DOHH2 (cell line): ENCODE results near the gene MRC1.

Experiments
- CTCF ChIP-seq: fragments of 200-600 bp; sonication (generic); IDR thresholded peaks from one replicate; pipeline ENCODE4 v1.5.1; 2014; ENCODE audit warnings: antibody characterized with exemption, mild to moderate bottlenecking, low read depth, low read length; ENCODE audit not compliant: poor library complexity, severe bottlenecking
- EZH2phosphoT487 ChIP-seq: fragments of 200-600 bp; sonication (generic); IDR thresholded peaks from 2 replicates; pipeline ENCODE4 v1.6.1; 2017; ENCODE audit warnings: borderline replicate concordance, mild to moderate bottlenecking, antibody characterized with exemption, low read length, moderate library complexity, mixed read lengths

DNA sequence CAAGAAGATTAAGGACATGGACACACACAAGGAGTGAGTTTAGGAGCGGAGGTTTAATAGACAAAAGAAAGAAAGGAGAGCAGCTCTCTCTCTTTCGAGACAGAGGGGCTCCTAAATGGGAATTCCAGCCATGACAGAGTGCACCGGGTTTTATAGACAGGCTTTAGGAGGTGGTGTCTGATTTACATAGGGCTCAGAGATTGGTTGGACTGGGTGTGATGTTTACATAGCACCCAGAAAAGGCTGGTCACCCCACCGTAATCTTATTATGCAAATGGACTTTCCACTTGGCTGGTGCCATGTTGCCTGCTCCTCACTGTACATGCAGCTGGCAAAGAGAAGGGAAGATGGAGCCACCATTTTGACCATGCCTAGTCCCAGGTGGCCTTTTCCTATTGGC lies 28.4 kb upstream of the MRC1 start:
- TF ChIP-seq CTCF (no peak), EZH2phosphoT487 (no peak)
